GM18498 (cell line): ENCODE results near the gene SFTPD.
A peak's percentile ranks its signal among the peaks of the same experiment; 100 is the strongest.
"Not testable (repeated sequence)": the region's sequence is repeated elsewhere in the genome, so short reads cannot be mapped to it uniquely, and the experiment has no call there.

Experiments
- ATAC-seq: cut with Tn5 transposase; IDR thresholded peaks from one replicate; pipeline ENCODE4 v1.9.1; 2021; ENCODE audit warnings: mild to moderate bottlenecking, moderate library complexity; ENCODE audit not compliant: unreplicated experiment

SFTPD gene

DNA sequence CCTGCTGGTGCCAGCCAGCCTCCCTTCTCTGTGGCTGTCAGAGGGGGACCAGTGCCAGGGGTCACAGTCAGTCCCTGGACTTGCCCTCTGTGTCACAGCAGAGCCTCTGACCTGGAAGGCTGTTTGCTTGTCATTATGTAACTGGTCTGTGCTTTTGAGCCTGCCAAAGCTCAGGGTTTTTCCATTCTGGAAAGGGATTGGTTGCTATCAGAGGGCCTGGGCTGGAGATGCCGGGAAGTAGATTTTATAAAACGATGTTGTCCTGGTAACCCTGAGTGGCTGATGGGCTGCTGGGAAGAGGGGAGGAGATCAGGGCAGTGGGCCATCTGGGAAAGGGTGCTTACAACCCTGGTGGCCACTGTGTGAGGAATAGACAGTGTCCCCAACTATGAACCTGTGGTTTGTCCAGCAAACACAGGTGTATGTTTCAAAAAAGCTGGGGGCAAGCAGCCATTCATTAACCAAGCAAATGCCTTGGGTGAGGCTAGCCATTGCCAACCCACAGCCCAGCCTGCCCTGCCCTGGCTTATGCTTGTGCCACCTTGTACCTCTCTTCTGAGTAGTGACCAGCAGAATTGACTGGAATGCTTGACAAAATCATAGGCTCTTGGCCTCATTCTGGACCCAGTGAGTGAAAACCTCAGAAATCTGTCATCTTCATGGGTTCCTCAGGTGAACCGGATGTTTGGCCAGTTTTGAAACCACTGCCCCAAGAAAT is 21.6 kb downstream of the SFTPD start:
- no peak for ATAC-seq

DNA sequence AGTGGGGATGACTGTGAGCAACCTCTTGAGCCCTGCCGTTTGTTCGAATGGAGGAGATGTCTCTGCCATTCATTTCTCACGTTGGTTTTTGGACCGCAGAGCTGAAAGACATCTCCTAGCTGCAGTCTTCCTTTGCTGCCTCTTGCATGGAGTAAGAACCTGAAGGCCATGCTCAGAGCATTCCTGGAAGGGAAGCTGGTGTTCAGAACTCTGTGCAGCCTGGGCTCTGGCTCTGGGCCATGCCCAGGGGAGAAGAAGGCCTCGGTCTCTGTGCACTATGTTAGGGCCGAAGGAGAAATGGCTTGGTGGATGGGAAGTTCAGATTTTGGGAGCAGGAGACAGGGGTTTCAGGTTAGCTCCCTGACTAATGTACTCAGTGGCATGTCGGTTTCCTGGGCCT is 22.9 kb downstream of the SFTPD start:
- no peak for ATAC-seq

DNA sequence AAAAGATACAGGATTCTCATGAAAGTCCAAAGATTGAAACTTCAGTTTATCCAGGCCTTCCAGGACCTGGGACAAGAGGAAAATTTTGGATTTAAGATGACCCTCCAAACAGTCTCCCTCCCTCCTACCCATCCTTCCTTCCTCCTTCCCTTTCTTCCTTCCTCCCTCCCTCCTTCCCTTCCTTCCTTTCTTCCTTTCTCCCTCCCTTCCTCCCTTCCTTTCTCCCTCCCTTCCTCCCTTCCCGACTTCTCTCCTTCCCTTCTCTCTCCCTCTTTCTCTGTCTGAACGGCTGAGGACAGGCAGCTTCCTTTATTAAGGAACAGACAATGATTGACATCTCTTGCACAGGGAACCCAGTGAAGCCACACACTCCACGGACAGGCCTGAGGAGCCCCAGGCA is 23.3 kb downstream of the SFTPD start:
- no peak for ATAC-seq

DNA sequence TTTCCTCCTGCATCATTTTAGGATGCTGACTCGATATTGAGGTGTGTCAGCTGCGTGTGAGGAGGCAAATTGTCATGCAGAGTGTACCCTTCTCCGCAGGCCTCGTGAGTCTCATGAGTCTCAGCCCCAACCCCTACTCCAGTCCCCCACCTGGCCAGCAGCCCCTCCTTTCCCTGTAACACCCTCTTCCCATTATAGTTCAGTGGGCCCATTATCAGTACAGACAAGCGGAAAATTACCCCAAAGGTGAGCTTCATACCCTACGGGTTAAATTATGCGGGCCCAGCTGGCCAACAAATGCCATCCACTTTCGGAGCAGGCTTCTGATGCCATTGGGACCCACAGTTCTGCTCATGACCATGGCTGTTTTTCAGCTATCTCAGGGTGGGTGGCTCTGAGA is 25.2 kb downstream of the SFTPD start:
- ATAC-seq: no peak

DNA sequence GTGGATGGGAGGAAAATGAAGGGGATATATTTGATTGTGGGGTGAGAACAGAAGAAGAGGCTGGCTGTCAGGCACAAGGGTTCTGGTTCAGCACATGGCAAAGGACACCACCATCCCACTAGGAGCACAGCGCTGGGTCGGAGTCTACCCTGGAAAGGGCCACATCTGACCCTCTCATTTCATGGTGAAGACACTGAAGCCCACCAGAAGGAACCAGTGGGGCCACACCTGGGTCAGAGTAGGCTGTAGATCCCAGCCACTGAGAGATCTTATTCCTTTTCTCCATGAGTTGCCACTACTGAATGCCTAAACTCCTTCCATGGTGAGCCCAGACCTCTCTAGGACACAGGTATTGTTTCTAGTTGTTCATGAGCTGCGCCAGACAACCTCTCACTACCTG is 25.8 kb downstream of the SFTPD start:
- ATAC-seq: no peak

DNA sequence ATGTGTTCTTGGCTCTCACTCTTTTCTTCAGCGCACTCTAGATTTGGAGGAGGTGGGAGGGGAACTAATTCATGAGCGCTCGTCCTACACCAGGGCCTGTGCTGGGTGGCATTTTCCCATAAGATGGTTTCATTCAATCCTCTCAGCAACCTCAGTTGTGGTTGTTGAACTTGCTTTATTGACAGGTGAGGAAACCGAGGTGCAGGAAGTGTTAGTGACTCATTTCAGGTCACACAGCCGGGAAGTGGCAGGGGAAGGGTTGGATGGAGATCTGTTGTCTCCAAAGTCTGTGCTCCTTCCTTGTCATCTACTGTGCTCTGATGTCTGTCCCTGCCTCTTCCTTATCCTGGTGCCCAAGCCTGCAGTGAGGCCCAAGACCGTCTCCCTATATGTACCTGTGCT is 26.9 kb downstream of the SFTPD start:
- not testable (repeated sequence) for ATAC-seq

DNA sequence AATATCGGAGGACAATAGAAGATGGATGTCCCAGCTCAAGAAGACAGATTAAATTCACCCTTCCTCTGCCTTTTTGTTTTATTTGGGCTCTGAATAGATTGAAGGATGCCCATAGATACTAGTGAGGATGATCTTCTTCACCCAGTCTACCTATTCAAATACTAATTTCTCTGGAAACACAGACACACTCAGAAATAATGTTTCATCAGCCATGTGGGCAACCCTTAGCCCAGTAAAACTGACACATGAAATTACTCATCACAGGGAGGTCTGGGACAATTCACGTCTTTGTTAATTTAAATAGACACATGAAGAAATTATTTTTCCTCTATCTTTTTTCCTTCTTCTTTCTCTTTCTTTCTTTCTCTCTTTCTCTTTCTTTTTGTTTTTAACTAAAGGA is 33.1 kb downstream of the SFTPD start:
- ATAC-seq: not testable (repeated sequence)

DNA sequence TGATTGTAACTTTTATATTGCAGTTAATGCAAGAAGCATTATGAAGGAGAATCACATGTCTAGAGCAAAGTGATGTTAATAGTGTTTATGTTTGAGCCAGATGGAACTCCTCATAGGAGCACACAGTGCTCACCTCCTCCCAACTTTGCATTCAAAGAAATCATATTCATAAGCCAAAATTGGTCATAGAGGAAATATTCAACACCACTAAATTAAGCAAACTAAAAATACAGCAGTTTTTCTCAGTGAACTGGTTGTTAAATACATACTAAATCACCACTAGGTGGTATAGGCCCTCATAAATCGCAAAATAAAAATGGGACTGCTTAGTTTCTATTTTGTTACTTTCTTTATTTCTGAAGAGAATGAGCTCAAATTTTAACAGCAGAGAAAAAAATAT is 34.4 kb downstream of the SFTPD start:
- not testable (repeated sequence) for ATAC-seq

DNA sequence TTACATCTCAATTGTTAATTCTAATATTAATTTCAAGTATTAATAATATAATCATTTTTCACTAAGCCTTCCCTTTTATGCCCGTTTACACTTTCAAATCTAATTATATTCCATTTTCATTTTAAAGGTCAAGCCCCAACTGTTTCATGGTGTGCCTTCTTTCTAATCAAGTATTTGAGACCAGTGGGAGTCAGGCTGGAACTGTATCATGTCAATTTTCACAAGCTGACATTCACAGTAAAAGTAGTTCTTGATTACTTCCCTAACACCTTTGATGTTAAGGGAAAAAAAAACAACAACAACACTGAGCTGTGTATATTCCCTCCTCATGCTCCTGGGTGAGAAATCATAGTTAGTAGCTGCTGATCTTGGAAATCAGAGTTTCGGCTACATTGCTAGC is 38.1 kb downstream of the SFTPD start:
- no peak for ATAC-seq

DNA sequence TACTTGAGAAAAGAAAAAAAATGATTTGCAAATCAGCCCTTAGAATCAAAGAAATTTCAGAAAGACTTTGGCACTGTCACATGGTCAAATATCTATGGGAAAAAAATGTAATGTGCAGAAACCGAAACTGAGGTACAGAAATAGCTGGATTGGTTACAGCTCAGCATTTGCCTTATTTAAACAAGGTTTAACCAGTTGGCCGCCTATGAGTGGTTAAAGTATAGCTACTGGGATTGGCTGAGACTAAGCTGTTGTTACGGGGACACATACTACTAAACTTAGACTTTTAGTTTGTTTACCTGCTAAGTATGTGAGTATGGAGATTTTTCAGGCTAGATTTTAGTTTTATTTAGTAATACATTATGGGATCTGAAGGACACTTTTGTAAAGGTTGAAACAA is 38.6 kb downstream of the SFTPD start:
- no peak for ATAC-seq

DNA sequence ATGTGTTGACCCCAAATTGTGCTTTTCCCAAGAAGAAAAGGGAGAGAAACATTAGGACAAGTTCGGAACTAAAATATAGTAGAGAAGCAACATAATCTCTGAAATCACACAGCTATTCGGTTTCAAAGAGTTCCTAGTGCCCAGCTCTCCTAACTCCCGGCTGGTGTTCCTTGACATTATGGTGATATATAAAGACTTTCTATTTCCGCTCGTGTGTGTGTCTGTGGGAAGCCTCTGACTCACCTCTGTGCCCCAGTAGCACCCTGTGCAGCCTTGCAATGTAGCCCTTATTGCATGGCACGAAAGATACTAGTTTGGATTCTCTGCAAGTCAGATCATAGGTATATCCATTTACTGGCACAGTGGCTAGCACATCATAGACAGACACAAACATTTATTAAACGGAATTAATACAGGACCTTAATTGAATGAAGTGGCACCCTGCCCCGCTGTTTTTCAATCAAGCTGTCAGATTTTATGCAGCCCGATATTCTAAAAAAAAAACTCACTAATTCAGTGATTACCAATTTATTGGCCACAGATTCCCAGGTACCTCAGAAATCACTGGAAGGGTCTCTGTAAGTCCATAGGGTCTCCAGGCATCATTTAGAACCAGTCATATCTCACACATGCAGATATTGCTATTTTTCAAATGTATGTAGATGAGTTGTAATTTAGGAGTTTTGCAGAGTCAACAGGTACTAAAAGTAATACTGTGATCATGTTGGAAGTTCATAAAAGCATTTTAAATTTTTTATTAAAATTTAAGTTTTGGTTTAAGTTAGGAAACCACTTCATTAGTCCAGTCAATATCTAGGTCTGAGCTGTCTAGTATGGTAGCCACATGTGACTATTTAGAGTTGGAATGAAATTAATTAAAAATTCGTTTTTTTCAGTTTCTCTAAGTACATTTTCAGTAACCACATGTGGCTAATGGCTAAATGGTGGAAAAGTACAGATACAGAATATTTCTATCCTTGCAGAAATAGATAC is 43.3 kb downstream of the SFTPD start:
- no peak for ATAC-seq

DNA sequence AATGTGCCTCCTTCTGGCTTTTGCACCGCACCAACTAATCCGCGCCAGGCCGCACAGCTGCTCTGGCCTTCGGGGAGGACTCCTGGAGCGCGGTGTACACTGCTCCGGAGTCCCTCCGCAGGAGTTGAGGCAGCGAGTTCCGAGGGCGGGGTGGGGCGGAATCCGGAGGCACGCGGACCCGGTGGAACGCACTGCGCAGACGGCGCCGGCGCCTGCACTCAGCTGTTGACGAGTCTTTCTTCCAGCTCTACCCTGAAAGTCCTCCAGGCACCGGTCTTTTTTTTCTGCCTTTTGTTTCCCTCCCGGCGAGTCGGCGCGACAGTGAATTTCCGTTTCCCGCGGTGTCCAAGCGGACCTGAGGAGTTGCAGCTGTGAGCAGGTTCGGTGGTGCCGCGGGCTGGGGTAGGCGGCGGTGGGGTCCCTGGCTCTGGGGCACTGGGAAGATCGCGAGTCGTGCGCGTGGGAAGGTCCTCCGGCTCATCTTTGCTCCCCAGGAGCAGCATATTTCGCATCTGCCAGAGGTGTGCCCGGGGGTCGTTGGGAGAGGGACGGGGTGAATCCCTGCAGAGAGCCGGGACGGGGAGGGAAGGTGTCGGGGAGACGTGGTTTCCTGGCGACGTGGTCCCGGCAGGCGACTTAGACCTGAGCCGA is 44.1 kb downstream of the SFTPD start:
- peak; percentile 58 for ATAC-seq

DNA sequence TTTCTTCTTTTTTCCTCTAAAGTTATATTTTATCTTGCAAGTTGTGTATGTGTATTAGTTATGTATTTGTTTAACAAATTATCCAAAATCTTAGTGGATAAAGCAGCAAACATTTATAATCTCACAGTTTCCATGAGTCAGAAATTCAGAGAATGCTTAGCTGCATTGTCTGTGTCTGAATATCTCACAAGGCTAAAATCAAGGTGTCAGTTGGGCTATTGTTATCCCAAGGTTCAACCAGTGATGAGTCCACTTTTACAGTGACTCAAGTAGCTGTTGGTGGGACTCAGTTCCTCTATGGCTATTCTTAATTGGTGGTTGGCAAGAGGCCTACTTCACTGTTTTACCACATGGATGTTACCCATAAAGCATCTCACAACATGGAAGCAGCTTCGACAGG is 47.3 kb downstream of the SFTPD start:
- ATAC-seq: not testable (repeated sequence)

DNA sequence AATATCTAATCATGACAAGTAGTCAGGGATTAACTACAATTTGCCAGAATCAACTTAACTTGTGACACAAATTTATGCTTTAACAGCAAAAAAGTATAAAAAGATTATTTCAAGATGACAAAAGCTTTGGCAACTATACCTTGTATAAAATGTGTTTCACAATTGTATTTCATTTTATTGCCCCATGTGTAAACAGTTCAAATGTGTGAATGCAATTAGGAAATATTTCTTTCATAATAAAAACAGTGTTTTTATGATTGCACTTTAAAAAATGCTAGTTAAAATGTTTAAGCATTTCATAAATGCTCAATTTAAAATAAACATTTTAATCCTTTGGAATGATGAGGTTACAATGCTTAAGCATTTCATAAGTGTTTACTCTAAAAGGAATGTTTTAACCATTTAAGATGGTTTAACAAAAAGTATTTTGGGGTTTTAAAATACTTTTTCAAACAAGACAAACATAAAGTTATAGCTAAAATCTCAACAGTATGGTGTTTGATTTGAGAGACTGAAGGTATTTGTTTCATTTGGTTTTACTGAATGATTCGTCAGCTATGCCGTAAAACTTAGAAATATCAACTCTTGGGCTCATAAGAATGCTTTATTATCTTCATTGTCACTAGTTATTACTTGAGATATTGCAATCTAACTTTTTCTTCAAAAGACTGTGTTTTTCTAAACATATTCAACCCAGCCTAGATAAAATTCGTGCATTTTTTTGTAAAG is 50.1 kb downstream of the SFTPD start:
- no peak for ATAC-seq

DNA sequence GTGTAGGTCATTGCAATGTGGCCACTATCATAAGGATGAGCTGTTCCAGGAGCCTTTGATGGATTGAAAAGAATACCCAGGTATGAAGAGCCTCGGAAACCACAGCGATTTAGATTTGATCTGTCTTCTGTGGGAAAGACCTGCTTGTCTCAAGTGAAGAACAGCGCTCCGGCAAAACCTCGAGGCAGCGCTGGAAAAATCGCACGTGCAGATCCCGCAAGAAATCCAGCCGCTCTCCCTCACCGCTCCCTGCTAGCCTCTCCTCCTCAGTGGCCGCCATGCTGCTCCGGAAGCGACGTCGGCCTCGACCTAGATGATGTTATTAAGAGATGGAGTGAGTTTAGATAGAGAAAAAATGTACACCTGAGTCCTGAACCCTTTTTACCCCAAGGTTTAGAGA is 56.0 kb downstream of the SFTPD start:
- not testable (repeated sequence) for ATAC-seq

DNA sequence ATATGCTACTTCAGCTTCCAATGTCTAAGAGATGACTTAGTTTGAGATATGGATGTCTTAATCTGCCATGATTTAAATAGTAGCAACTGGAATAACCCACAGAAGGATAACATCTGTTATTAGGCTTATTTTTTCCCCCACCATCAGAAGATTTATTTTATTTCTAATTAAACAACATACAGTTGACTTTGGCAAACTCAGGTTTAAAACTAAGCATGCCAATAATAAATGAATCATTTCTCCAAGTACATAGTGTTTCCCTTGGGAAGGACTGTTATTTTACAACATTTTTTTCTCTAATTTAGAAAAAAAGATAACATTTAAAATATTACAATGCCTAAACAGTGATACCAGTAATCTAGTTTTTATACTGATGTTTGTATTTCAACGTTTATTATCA is 58.4 kb downstream of the SFTPD start:
- no peak for ATAC-seq

DNA sequence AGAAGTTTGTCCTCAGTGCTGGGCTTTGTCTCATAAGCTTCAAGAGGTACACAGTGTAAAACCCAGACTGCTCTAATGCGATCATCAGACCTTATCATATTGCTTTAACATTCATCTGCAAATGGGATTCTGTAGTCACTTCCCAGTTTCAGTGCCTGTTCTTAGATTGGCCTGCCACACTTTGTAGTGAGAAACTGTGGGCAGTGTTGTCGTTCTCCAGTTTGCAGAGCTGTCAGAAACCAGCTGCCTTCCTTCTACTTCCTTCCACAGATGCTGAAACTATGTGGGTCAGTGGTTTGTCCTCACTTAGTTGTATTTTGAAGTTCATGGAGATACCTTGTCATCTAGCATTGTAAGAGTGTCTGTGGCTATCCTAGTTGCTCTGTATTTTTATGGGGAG is 59.9 kb downstream of the SFTPD start:
- ATAC-seq: not testable (repeated sequence)
